HG03060 (cell line): ENCODE measurements around the gene UBXN7.
A peak's percentile ranks its signal among the peaks of the same experiment; 100 is the strongest.
"Not testable (repeated sequence)": the region's sequence is repeated elsewhere in the genome, so short reads cannot be mapped to it uniquely, and the experiment has no call there.

Source experiments
- ATAC-seq: cut with Tn5 transposase; IDR thresholded peaks from one replicate; pipeline ENCODE4 v1.9.1; 2021; ENCODE audit warnings: low read depth, moderate number of reproducible peaks; ENCODE audit not compliant: unreplicated experiment

The UBXN7 gene, protein sequence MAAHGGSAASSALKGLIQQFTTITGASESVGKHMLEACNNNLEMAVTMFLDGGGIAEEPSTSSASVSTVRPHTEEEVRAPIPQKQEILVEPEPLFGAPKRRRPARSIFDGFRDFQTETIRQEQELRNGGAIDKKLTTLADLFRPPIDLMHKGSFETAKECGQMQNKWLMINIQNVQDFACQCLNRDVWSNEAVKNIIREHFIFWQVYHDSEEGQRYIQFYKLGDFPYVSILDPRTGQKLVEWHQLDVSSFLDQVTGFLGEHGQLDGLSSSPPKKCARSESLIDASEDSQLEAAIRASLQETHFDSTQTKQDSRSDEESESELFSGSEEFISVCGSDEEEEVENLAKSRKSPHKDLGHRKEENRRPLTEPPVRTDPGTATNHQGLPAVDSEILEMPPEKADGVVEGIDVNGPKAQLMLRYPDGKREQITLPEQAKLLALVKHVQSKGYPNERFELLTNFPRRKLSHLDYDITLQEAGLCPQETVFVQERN

DNA sequence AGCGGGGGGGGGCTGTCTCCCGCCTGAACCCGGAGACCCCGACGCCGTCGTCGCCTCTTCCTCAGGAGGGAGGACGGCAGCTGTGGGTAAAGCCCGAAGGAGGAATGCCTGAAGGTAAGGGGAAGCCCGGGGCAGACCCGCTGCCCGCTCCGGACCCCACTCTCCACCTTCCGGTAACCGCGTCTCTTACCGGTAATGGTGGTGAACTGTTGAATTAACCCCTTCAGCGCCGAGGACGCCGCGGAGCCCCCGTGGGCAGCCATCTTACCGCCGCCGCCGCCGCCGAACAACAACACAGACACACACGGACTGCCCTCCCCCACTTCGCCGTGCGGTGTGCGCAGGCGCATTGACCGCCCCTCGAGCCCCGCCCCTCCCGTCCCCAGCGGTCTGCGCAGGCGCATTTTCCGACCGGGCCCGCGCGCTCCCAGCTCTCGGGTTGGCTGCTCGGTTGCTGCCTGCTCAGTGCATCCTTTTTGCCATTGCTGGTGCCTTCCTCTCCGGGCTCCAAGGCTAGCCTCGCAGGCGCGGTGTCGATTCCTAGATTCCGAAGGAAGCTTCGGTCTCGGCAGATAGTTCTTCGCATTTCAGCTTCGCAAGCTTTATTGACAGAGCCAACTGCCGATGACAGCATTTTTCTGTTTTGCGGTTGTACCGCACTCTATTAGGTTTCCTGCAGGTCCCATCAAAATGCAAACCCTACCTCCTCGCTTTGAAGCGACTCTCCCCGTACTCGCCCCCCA is at the start of gene UBXN7:
TSS of gene UBXN7 (minus strand) at position 291 of the 743 bp plus-strand sequence. CDS start at position 263, 28 bp downstream.
- ATAC-seq = peak; percentile 58

- ATAC-seq = no peak
These were observed 45.5 kb upstream of the UBXN7 start for GRCh38 chr3:196477678-196478077.

DNA sequence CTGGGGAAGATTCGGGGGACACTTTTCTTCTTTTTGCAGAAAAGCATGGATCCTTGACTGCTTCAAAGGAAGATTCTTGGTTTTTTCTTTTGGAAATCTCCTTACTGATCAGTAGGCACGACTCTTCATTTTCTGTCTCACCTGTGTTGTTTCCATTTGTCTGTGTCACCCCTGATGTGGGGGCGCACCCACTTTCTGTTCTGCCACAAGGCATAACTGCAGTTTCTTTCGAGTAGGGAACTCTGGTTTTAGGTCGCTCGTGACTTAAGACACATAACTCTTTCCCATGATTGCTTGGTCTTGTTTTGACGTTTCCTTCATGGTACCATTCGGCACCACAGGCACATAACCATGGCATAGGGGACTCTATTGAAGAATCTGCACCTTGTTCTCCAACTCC is 40.1 kb upstream of the UBXN7 start:
- no peak for ATAC-seq

DNA sequence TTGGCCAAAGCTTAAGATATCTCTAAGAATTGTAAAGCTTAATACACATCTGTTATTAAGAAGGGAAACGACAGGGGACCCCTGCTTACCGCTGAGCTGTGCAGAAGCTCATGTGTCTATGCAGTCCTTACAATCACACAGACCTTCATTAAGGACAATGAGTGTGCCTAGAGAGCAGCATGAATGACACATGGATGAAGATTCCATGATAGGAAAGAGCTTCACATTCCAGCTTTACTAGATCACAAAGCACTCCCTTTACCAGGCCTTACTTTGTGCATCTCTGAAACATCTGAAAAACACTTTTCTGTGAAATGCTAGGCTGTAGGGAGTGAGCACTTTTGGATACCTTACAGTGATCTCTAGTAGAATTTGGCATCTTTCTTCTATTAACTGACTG is 39.3 kb upstream of the UBXN7 start:
- no peak for ATAC-seq

- ATAC-seq = not testable (repeated sequence)
These were observed 38.0 kb upstream of the UBXN7 start for GRCh38 chr3:196470182-196470581.

DNA sequence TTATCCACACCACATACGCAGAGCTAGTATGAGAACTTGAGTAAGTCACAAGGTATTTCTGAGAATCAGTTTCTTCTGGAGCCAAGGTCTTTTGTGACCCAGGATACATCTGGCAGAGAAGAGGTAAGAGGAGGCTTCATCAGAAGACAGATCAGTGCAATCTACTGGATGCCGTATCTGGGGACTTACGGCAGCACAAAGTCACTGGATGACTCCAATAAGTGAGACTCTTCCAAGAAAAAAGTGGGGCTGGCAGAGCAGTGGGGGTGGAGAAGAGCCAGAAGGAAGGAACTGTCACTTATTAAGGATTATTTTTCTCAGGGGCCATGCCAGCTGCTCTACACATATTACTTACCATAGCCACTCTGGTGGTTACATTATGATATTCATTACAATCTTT is 31.6 kb upstream of the UBXN7 start:
- no peak for ATAC-seq

DNA sequence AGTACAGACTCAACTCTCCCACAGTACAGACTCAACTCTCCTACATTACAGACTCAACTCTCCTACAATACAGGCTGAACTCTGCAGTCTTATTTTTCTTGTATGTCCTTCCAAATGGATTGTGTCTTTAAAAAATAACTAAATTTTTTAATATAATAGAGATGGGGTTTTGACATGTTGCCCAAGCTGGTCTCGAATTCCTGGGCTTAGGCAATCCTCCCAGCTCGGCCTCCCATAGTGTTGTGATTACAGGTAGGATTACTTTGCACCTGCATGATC is 31.2 kb upstream of the UBXN7 start:
- ATAC-seq = no peak

- not testable (repeated sequence) for ATAC-seq
These were observed 30.7 kb upstream of the UBXN7 start for GRCh38 chr3:196462680-196463477.

DNA sequence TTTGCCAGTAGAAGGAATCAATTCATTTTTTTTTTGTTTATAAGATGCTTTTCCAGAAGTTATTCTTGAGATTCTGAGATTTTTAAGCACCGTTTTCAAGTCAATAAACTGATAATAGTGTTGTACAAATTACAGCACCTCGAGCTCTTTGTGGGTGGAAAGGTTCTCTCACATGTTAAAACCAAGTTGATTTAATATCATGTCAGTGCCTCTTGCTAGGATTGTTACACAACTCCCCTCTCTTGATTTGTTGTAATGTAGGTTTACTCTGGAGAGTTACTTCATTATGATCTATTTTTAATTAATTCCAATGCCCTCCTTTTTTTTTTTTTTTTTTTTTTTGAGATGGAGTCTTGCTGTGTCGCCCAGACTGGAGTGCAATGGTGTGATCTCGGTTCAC is 25.8 kb upstream of the UBXN7 start:
- no peak for ATAC-seq

GRCh38 chr3:196457470-196457869 is 25.2 kb upstream of the UBXN7 start:
- ATAC-seq = not testable (repeated sequence)

- ATAC-seq = no peak
These were observed 22.7 kb upstream of the UBXN7 start for GRCh38 chr3:196454935-196455334.

GRCh38 chr3:196445391-196445790 is 13.2 kb upstream of the UBXN7 start:
- ATAC-seq = not testable (repeated sequence)

DNA sequence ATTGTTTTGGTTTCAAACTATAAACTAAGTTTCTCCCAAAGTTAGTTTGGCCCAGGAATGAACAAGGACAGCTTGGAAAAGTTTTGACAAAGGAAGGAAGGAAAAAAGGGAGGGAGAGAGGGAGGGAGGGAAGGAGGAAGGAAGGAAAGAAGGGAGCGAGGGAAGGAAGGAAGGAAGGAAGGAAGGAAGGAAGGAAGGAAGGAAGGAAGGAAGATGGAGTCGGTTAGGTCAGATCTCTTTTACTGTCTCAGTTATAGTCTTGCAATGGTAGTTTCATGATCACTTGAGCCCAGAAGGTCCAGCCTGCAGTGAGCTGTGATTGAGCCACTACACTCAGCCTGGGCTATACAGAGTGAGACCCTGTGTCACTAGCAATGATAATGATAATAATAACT is 12.3 kb upstream of the UBXN7 start:
- ATAC-seq = no peak

GRCh38 chr3:196440696-196441095 is 8.5 kb upstream of the UBXN7 start:
- no peak for ATAC-seq

- ATAC-seq = no peak
These were observed 7.9 kb upstream of the UBXN7 start for GRCh38 chr3:196440041-196440537.

- peak; percentile 10 for ATAC-seq
These were observed 768 bp downstream of the UBXN7 start for GRCh38 chr3:196431181-196432136.

GRCh38 chr3:196428041-196428440 is 4.2 kb downstream of the UBXN7 start:
- ATAC-seq = no peak

DNA sequence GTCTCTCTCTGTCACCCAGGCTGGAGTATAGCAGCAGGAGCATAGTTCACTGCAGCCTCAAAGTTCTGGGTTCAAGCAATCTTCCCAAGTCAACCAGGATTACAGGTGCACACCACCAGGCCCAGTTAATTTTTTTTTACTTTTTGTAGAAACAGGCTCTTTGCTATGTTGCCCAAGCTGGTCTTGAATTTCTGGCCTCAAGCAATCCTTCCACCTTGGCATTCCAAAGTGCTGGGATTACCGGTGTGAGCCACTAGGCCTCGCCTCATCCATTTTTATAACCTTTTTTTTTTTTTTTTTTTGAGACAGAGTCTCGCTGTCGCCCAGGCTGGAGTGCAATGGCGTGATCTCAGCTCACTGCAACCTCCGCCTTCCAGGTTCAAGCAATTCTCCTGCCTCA is 7.8 kb downstream of the UBXN7 start:
- not testable (repeated sequence) for ATAC-seq

DNA sequence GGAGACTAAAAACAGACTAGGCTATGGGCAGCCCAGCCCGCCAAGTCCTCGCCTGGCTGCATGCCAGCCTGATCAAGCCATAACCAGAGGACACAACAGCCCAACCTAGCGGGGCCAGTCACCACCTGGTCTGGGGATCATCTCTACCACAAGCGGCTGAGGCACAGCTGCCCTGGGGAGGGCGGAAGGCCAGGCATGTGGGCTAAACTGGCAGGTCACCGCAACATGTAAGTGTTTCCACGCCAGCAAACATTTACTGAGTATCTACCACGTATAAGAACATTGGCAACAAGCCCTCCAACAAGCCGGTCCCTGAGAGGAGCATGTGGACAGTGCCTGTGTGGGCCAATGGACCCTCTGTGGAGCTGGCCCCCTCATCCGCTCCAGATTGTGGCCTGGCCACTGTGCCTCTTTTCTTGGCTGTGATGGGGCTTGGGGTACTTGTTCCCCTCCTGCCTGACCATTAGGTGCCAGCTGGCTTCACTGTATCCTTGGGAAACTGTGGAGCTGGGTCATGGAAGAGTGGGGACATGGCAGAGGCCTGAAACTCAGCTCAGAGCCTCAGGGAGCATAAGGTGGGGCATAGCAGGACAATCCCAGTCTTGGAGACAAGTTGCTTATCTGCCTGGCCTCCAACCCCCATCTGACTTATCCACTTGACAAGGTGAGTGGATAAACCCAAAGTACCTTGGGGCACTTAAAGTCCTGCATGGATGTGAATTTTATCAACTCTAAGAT is 9.0 kb downstream of the UBXN7 start:
- no peak for ATAC-seq
